Thyroid gland (tissue), 4 donors: ENCODE data around the gene HSDL1. TPM values are rescaled to one million over a fixed set of nuclear protein-coding genes. Genes with fewer than 3 reads are reported as not detected.
A peak's percentile ranks its signal among the peaks of the same experiment; 100 is the strongest.

Source experiments
- DNase-seq, 2 donors: peaks; one replicate each; pipeline ENCODE4 v3.0.0-alpha.2; 2019
- H3K27ac ChIP-seq, 3 donors: fragments of 200-600 bp; sonication (generic); 1 replicate in 2 of 3; 2 replicates in 1 of 3; pipeline ENCODE4 v1.5.1; 2016 to 2019; ENCODE audit warnings: mild to moderate bottlenecking in 1 of 3, moderate library complexity in 1 of 3
- H3K27me3 ChIP-seq: fragments of 200-600 bp; sonication (generic); one replicate; pipeline ENCODE4 v1.5.1; 2019
- H3K36me3 ChIP-seq, 2 donors: fragments of 200-600 bp; sonication (generic); one replicate each; pipeline ENCODE4 v1.5.1; 2016 to 2019
- H3K4me1 ChIP-seq, 2 donors: fragments of 200-600 bp; sonication (generic); one replicate each; pipeline ENCODE4 v1.5.1; 2017 to 2019
- H3K4me3 ChIP-seq, 3 donors: fragments of 200-600 bp; sonication (generic); replicated peaks in 1 of 3; 1 replicate in 2 of 3; 2 replicates in 1 of 3; pipeline ENCODE4 v1.5.1; 2016; ENCODE audit warnings: mild to moderate bottlenecking in 1 of 3
- H3K9me3 ChIP-seq: fragments of 200-600 bp; sonication (generic); one replicate; pipeline ENCODE4 v1.5.1; 2017
- POLR2A ChIP-seq, 2 donors: fragments of 450-650 bp; IDR thresholded peaks; one replicate each; pipeline ENCODE4 v1.6.1; 2017; ENCODE audit warnings: antibody characterized with exemption in 2 of 2, mild to moderate bottlenecking in 2 of 2, moderate library complexity in 1 of 2
- WGBS, 2 donors: methylation state at CpG; one replicate each; pipeline ENCODE4 v1.1.5; 2017; 5-methylcytosine and 5-hydroxymethylcytosine counted together
- intact Hi-C: fragments of 100-400 bp; cut with DNase I; formaldehyde crosslinking; loops from one replicate; pipeline ENCODE4 v1.15.1; 2023
- total RNA-seq, 4 donors: library from RNA; depleted of rRNA; stranded (reverse); fragments of >200 nt; gene quantifications; one replicate each; pipeline ENCODE4 v1.2.3, GENCODE V29; 2016
- TF ChIP-seq, protein P1 (sequence below), 6 experiments: fragments of 200-600 bp in 3 of 6; fragments of 450-650 bp in 3 of 6; sonication (generic) in 3 of 6; IDR thresholded peaks; one replicate each; pipeline ENCODE4 v1.5.1; 2016 to 2019; ENCODE audit warnings: antibody characterized with exemption in 6 of 6, mild to moderate bottlenecking in 2 of 6, inconsistent platforms in 1 of 6, moderate library complexity in 1 of 6

The HSDL1 gene
- 10 to 100 TPM; 37.2 to 82.9 (median 59.5) TPM for total RNA-seq

GRCh38 chr16:84144859-84145639, at the start of gene HSDL1, which contains the start of gene DNAAF1:
TSS of gene HSDL1 (minus strand) at chr16:84145177. CDS start at chr16:84131321, 13,856 bp downstream.
TSS of gene DNAAF1 (plus strand) at chr16:84145308. CDS start at chr16:84145441, 133 bp downstream.
- Histone ChIP-seq H3K27me3 (no peaks in the 10 kb centered on the region), H3K9me3 (no peaks in the 10 kb centered on the region), H3K4me3 (peak within 1 kb of the TSS; percentile 69 to 96 (median 90)), H3K27ac (peak within 1 kb of the TSS in 2 of 3 donors; percentile 88 to 89), H3K4me1 (peaks cover 3 to 7% of the 10 kb centered on the region in 2 donors), H3K36me3 (no peaks in the 10 kb centered on the region)
- intact Hi-C loops: loop anchor here (5.0 kb wide), 1 partner anchor 42 kb away; the partner anchor contains the start of gene TAF1C
- 0% methylated on average over 32 to 51 of the region's 89 CpGs for WGBS, 2 donors
- TF ChIP-seq POLR2A (IDR thresholded peaks at IDR 0.05): peak; percentile 86 to 95
- TF ChIP-seq, protein P1, sequence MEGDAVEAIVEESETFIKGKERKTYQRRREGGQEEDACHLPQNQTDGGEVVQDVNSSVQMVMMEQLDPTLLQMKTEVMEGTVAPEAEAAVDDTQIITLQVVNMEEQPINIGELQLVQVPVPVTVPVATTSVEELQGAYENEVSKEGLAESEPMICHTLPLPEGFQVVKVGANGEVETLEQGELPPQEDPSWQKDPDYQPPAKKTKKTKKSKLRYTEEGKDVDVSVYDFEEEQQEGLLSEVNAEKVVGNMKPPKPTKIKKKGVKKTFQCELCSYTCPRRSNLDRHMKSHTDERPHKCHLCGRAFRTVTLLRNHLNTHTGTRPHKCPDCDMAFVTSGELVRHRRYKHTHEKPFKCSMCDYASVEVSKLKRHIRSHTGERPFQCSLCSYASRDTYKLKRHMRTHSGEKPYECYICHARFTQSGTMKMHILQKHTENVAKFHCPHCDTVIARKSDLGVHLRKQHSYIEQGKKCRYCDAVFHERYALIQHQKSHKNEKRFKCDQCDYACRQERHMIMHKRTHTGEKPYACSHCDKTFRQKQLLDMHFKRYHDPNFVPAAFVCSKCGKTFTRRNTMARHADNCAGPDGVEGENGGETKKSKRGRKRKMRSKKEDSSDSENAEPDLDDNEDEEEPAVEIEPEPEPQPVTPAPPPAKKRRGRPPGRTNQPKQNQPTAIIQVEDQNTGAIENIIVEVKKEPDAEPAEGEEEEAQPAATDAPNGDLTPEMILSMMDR (IDR thresholded peaks at IDR 0.05): peak in 2 of 6 experiments; percentile 11 to 23
- DNase-seq: peak; percentile 91 to 93

- 82 to 88% methylated on average over 11 of the region's 11 CpGs for WGBS, 2 donors
- H3K36me3 ChIP-seq: no peaks in the 10 kb centered on the region
- no peak for DNase-seq
These were observed 49.0 kb upstream of the HSDL1 start for GRCh38 chr16:84194018-84194417.

DNA sequence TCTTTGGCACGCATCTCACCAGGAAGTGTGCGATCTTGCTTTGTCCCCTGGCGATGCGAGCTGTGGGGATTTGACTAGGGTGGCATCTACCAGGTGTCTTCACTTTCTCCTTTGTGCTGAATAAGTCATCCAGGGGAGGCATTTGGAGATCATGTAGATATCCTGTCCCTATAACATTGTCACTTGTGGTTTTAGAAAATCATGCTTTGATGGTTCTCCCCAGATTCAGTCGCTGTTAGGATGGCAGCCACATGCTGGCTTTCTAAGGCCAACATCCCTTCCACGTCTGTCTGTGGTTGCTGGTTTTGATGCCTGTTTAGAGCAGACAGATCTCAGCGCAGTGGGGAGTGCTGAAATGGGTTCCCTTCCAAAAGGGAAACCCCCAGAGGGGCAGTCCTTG, 48.5 kb upstream of the HSDL1 start:
- H3K27ac ChIP-seq: no peak overlapping the region
- WGBS, 2 donors: 89 to 90% methylated on average over 7 of the region's 7 CpGs
- H3K4me3 ChIP-seq: no peak overlapping the region
- no peaks in the 10 kb centered on the region for H3K36me3 ChIP-seq
- H3K4me1 ChIP-seq: no peaks in the 10 kb centered on the region
- TF ChIP-seq, protein P1 (IDR thresholded peaks at IDR 0.05): no peak
- TF ChIP-seq POLR2A (IDR thresholded peaks at IDR 0.05): no peak
- no peaks in the 10 kb centered on the region for H3K27me3 ChIP-seq
- intact Hi-C loops: loop anchor here (10.0 kb wide), 1 partner anchor 291 kb away; no protein-coding TSS in a partner anchor
- DNase-seq: no peak
- no peaks in the 10 kb centered on the region for H3K9me3 ChIP-seq

More at GRCh38 chr16:84194018-84194417, 49.0 kb upstream of the HSDL1 start:
- no peaks in the 10 kb centered on the region for H3K9me3 ChIP-seq
- no peak overlapping the region for H3K4me3 ChIP-seq
- TF ChIP-seq, protein P1 (IDR thresholded peaks at IDR 0.05): no peak
- no peak for TF ChIP-seq POLR2A (IDR thresholded peaks at IDR 0.05)
- H3K4me1 ChIP-seq: no peaks in the 10 kb centered on the region
- intact Hi-C loops: loop anchor here (10.0 kb wide), 1 partner anchor 291 kb away; no protein-coding TSS in a partner anchor
- H3K27ac ChIP-seq: no peak overlapping the region
- H3K27me3 ChIP-seq: no peaks in the 10 kb centered on the region

- no peaks in the 10 kb centered on the region for H3K36me3 ChIP-seq
- H3K4me1 ChIP-seq: peaks cover 0 to 2% of the 10 kb centered on the region in 2 donors
- 91 to 100% methylated on average over 7 to 10 of the region's 16 CpGs for WGBS, 2 donors
- H3K27me3 ChIP-seq: no peaks in the 10 kb centered on the region
- no peaks in the 10 kb centered on the region for H3K9me3 ChIP-seq
- no peak for TF ChIP-seq POLR2A (IDR thresholded peaks at IDR 0.05)
- TF ChIP-seq, protein P1 (IDR thresholded peaks at IDR 0.05): no peak
- H3K4me3 ChIP-seq: no peak overlapping the region
- no peak for DNase-seq
- H3K27ac ChIP-seq: no peak overlapping the region
- intact Hi-C loops: loop anchor here (10.0 kb wide), 1 partner anchor 293 kb away; no protein-coding TSS in a partner anchor
These were observed 46.5 kb upstream of the HSDL1 start for GRCh38 chr16:84191466-84191865.
